Measurements from ENCODE around the gene RWDD1. TPM values are rescaled to one million over a fixed set of nuclear protein-coding genes. Genes with fewer than 3 reads are reported as not detected.
"Not testable (repeated sequence)": the region's sequence is repeated elsewhere in the genome, so short reads cannot be mapped to it uniquely, and the experiment has no call there.

The RWDD1 gene
- total RNA-seq, 4 donors from 2014 or later, result 56.1 to 77.3 (median 60.3) TPM

DNA sequence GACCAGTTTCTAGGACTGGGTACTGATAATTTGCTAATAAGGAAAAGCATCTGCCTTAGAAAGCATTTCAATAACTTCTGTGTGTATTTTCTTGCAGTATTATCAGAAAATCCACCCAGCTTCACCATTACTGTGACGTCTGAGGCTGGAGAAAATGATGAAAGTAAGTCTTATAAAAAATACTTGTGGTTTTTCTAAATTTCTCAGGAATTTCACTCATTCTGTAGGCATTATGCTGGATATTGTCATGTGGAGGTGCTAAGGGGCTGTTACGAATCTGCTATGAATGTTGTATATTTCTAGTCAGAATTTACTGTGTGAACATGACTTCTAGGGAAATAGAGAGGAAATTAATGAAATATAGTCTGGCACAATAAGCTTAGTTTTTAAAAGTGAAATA lies 8.9 kb downstream of the RWDD1 start:
- Histone ChIP-seq H3K27me3 (no peaks in the 10 kb centered on the region), H3K27ac (no peak overlapping the region), H3K4me3 (no peak overlapping the region), H3K4me1 (peaks cover 0 to 21% (median 0%) of the 10 kb centered on the region in 3 donors), H3K9me3 (no peaks in the 10 kb centered on the region), H3K36me3 (peaks cover 4 to 49% of the 10 kb centered on the region in 2 donors)
- ATAC-seq, result no peak
- TF ChIP-seq EP300 (IDR thresholded peaks at IDR 0.05), result no peak
- TF ChIP-seq POLR2AphosphoS5 (IDR thresholded peaks at IDR 0.05), result no peak
- TF ChIP-seq POLR2A (IDR thresholded peaks at IDR 0.05), result no peak
- TF ChIP-seq, protein P1, sequence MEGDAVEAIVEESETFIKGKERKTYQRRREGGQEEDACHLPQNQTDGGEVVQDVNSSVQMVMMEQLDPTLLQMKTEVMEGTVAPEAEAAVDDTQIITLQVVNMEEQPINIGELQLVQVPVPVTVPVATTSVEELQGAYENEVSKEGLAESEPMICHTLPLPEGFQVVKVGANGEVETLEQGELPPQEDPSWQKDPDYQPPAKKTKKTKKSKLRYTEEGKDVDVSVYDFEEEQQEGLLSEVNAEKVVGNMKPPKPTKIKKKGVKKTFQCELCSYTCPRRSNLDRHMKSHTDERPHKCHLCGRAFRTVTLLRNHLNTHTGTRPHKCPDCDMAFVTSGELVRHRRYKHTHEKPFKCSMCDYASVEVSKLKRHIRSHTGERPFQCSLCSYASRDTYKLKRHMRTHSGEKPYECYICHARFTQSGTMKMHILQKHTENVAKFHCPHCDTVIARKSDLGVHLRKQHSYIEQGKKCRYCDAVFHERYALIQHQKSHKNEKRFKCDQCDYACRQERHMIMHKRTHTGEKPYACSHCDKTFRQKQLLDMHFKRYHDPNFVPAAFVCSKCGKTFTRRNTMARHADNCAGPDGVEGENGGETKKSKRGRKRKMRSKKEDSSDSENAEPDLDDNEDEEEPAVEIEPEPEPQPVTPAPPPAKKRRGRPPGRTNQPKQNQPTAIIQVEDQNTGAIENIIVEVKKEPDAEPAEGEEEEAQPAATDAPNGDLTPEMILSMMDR (IDR thresholded peaks at IDR 0.05), result no peak
- 79 to 87% methylated on average over 2 of the region's 2 CpGs for WGBS, 2 donors (ENCODE audit: low coverage in 1 of 2)

DNA sequence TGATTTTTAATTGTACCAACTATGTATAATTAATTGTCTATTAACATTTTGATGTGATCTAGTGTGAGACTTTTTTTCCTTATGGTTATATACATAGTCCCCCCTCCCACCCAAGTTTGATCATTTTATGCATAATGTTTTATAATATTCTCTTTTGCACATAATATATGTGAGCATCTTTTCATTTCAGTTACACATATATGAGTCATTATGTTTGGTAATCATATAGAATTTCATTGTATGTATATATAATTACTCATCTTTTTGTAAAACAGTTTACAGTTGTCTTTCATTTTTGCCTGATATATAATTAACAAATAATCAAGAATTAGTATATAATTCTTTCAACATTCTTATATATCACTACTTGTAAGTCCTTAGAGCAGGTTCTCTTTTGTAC lies 15.0 kb downstream of the RWDD1 start:
- ATAC-seq, result no peak
- no peaks in the 10 kb centered on the region for H3K27me3 ChIP-seq
- no peak overlapping the region for H3K27ac ChIP-seq
- H3K36me3 ChIP-seq, result peaks cover 4 to 77% of the 10 kb centered on the region in 2 donors
- TF ChIP-seq POLR2A (IDR thresholded peaks at IDR 0.05) (no peak), EP300 (IDR thresholded peaks at IDR 0.05) (no peak)
- TF ChIP-seq, protein P1 (IDR thresholded peaks at IDR 0.05), result no peak
- H3K9me3 ChIP-seq, result no peaks in the 10 kb centered on the region
- H3K4me1 ChIP-seq, result no peaks in the 10 kb centered on the region
- no peak overlapping the region for H3K4me3 ChIP-seq

DNA sequence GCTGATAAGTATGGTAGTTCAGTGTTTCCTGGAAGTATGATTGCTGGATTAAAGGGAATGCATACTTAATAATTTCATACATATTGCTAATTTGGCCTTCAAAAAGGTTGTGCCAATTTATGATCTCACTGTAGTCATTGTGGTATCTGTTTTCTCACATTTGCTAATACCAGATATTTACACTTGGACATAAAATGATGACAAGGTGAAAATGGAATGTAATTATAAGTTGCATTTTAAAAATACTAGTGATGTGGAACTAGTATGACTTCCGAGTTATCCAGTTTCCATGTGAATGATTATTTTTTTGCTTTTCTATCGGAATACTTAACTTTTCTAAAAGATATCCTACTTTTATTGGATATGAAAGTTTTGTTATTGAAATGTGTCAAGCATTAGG lies 15.4 kb downstream of the RWDD1 start:
- H3K27ac ChIP-seq, result no peak overlapping the region
- H3K4me1 ChIP-seq, result no peaks in the 10 kb centered on the region
- H3K27me3 ChIP-seq, result no peaks in the 10 kb centered on the region
- ATAC-seq, result no peak
- H3K36me3 ChIP-seq, result peaks cover 4 to 81% of the 10 kb centered on the region in 2 donors
- TF ChIP-seq POLR2AphosphoS5 (IDR thresholded peaks at IDR 0.05), result no peak
- TF ChIP-seq, protein P1 (IDR thresholded peaks at IDR 0.05), result no peak
- TF ChIP-seq POLR2A (IDR thresholded peaks at IDR 0.05), result no peak
- no peak for TF ChIP-seq EP300 (IDR thresholded peaks at IDR 0.05)
- no peaks in the 10 kb centered on the region for H3K9me3 ChIP-seq
- WGBS, 2 donors (ENCODE audit: low coverage in 1 of 2), result 90 to 93% methylated on average over 2 of the region's 2 CpGs
- no peak overlapping the region for H3K4me3 ChIP-seq

DNA sequence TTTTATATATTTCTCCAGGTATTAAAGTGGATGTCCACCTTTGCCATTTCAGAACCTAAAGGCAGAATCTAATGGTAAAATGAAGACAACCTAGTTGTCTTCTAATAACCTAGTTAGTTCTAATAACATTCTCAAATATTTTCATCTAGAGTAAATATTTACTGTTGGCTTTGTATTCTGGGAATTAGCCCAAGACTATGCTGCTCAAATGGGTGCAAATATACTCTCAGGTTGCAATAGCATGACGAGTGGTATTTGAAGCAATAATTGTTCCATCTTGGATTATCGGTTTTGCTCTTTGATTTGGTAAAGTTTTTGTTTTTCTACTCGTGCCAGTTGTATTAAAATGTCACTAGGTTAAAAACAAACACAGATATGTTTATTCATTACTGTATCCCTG lies 23.9 kb downstream of the RWDD1 start:
- H3K4me3 ChIP-seq, result no peak overlapping the region
- no peak overlapping the region for H3K27ac ChIP-seq
- TF ChIP-seq EP300 (IDR thresholded peaks at IDR 0.05), result no peak
- TF ChIP-seq, protein P1 (IDR thresholded peaks at IDR 0.05), result no peak
- no peak for TF ChIP-seq POLR2A (IDR thresholded peaks at IDR 0.05)
- TF ChIP-seq POLR2AphosphoS5 (IDR thresholded peaks at IDR 0.05), result no peak
- no peaks in the 10 kb centered on the region for H3K9me3 ChIP-seq
- H3K4me1 ChIP-seq, result no peaks in the 10 kb centered on the region
- H3K36me3 ChIP-seq, result peaks cover 9 to 77% of the 10 kb centered on the region in 2 donors
- WGBS, 2 donors (ENCODE audit: low coverage in 1 of 2), result 70 to 79% methylated on average over 3 of the region's 3 CpGs
- H3K27me3 ChIP-seq, result no peaks in the 10 kb centered on the region
- no peak for ATAC-seq

DNA sequence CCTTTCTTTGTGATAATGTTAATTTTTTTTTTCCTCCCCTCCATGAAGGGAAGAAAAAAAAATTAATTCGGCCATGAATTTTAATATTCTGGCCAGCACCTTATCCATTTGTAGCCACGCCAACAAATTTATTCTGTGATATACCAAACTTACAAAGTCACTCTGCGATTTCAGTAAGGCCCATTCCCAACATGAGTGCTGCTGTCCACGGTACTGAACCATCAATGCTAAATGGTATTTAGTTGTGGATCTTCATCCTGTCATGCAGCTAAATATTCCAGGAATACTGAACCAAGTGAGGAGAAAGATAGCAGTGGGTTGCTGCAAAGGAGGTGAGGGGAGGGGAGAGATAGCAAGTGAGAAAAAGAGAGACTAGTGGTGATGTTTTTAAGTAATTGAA lies 25.5 kb downstream of the RWDD1 start:
- no peak overlapping the region for H3K4me3 ChIP-seq
- no peaks in the 10 kb centered on the region for H3K27me3 ChIP-seq
- H3K4me1 ChIP-seq, result no peaks in the 10 kb centered on the region
- TF ChIP-seq POLR2AphosphoS5 (IDR thresholded peaks at IDR 0.05) (no peak), POLR2A (IDR thresholded peaks at IDR 0.05) (no peak), EP300 (IDR thresholded peaks at IDR 0.05) (no peak)
- TF ChIP-seq, protein P1 (IDR thresholded peaks at IDR 0.05), result no peak
- no peak for ATAC-seq
- 59 to 76% methylated on average over 4 of the region's 4 CpGs for WGBS, 2 donors (ENCODE audit: low coverage in 1 of 2)
- H3K9me3 ChIP-seq, result no peaks in the 10 kb centered on the region
- peaks cover 9 to 74% of the 10 kb centered on the region in 2 donors for H3K36me3 ChIP-seq
- H3K27ac ChIP-seq, result no peak overlapping the region

DNA sequence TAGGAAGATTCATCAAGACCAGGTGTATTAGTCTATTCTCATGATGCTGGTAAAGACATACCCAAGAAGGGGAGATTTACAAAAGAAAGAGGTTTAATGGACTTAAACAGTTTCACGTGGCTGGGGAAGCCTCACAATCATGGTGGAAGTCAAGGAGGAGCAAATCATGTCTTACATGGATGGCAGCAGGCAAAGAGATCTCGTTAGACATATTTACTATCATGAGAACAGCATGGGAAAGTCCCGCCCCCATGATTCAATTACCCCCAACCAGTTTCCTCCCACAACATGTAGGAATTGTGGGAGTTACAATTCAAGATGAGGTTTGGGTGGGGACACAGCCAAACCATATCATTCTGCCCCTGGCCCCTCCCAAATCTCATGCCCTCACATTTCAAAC lies 32.6 kb downstream of the RWDD1 start:
- not testable (repeated sequence) for ATAC-seq, H3K4me1 ChIP-seq, H3K27ac ChIP-seq, H3K4me3 ChIP-seq, H3K9me3 ChIP-seq, H3K27me3 ChIP-seq
- peaks cover 0 to 48% of the 10 kb centered on the region in 2 donors for H3K36me3 ChIP-seq
- WGBS, 2 donors (ENCODE audit: low coverage in 1 of 2), result 88 to 90% methylated on average over 1 to 3 of the region's 3 CpGs

DNA sequence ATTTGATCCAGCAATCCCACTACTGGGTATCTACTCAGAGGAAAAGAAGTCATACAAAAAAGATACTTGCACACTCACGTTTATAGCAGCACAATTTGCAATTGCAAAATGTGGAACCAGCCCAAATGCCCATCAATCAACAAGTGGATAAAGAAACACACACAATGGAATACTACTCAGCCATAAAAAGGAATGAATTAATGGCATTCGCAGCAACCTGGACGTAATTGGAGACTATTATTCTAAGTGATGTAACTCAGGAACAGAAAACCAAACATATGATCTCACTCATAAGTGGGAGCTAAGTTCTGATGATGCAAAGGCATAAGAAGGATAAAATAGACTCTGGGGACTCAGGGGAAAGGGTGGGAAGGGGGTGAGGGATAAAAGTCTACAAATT lies 33.6 kb downstream of the RWDD1 start:
- H3K4me3 ChIP-seq, H3K9me3 ChIP-seq, H3K27ac ChIP-seq, H3K27me3 ChIP-seq, ATAC-seq, H3K4me1 ChIP-seq: not testable (repeated sequence)
- WGBS, 2 donors (ENCODE audit: low coverage in 1 of 2), result 84 to 85% methylated on average over 3 of the region's 3 CpGs
- H3K36me3 ChIP-seq, result peaks cover 0 to 45% of the 10 kb centered on the region in 2 donors

Measured in gastroesophageal sphincter (tissue), 4 donors.